ENCODE data around the gene IRF8. TPM values are rescaled to one million over a fixed set of nuclear protein-coding genes. Genes with fewer than 3 reads are reported as not detected.
A peak's percentile ranks its signal among the peaks of the same experiment; 100 is the strongest.

The IRF8 gene
- total and polyA plus RNA-seq, 2 of the 13 experiments (the other 11 are each of a cell fraction or from before 2014, with no cell fraction given): not detected

- TF ChIP-seq CERS6 (CRISPR knock-in tag; IDR thresholded peaks at IDR 0.05) (no peak), RBM22 (optimal IDR thresholded peaks at IDR 0.05; ENCODE audit: low read length) (no peak), USF2 (IDR thresholded peaks at IDR 0.05; ENCODE audit: low read depth, low read length) (no peak), USF2 (CRISPR knock-in tag; IDR thresholded peaks at IDR 0.05; ENCODE audit: borderline replicate concordance) (no peak), NR3C1 (CRISPR knock-in tag; IDR thresholded peaks at IDR 0.05) (no peak), PRMT3 (CRISPR knock-in tag; IDR thresholded peaks at IDR 0.05; ENCODE audit: borderline replicate concordance, low read depth) (no peak), ZNF10 (CRISPR knock-in tag; IDR thresholded peaks at IDR 0.05; ENCODE audit: borderline replicate concordance, low read depth) (no peak), CEBPB (IDR thresholded peaks at IDR 0.05; ENCODE audit: borderline replicate concordance, low read depth, low read length) (peak; percentile 74; the same call in 1 of the 2 replicates), ARID5B (CRISPR knock-in tag; IDR thresholded peaks at IDR 0.05) (peak; percentile 34), POLR2AphosphoS5 (IDR thresholded peaks at IDR 0.05; ENCODE audit: low read depth, low read length) (no peak), SKIL (CRISPR knock-in tag; IDR thresholded peaks at IDR 0.05; ENCODE audit: borderline replicate concordance) (peak; percentile 48; the same call in 1 of the 2 replicates), ZNF383 (CRISPR knock-in tag; IDR thresholded peaks at IDR 0.05; ENCODE audit: borderline replicate concordance) (no peak), ZNF510 (CRISPR knock-in tag; IDR thresholded peaks at IDR 0.05; ENCODE audit: low read depth) (no peak), SOX6 (IDR thresholded peaks at IDR 0.05) (no peak), SOX6 (CRISPR knock-in tag; IDR thresholded peaks at IDR 0.05) (peak; percentile 75), ZNF678 (CRISPR knock-in tag; IDR thresholded peaks at IDR 0.05) (no peak), ELF1 (CRISPR knock-in tag; IDR thresholded peaks at IDR 0.05) (no peak), HOXA5 (CRISPR knock-in tag; IDR thresholded peaks at IDR 0.05) (no peak), ZNF34 (CRISPR knock-in tag; IDR thresholded peaks at IDR 0.05; ENCODE audit: borderline replicate concordance) (no peak), FOXK2 (IDR thresholded peaks at IDR 0.05) (no peak), KDM3A (CRISPR knock-in tag; IDR thresholded peaks at IDR 0.05; ENCODE audit: low read depth) (no peak), BRCA1 (CRISPR knock-in tag; IDR thresholded peaks at IDR 0.05) (no peak), NCOA1 (CRISPR knock-in tag; IDR thresholded peaks at IDR 0.05) (no peak)
Observed at GRCh38 chr16:85850344-85850880, 48.5 kb upstream of the IRF8 start (continued).

All from HepG2 (cell line).